CD4-positive, alpha-beta T cell (primary cell): Measurements from ENCODE around the gene NAALADL1. TPM values are rescaled to one million over a fixed set of nuclear protein-coding genes. Genes with fewer than 3 reads are reported as not detected.

ENCODE experiments used
- ATAC-seq: fragments of 200-7000 bp; cut with Tn5 transposase; one replicate; pipeline ENCODE4 v1.10.0; 2022; ENCODE audit warnings: mild to moderate bottlenecking; ENCODE audit not compliant: poor library complexity
- CTCF ChIA-PET: fragments of 350-600 bp; sonication (Branson Sonifier 250); formaldehyde crosslinking; loops from one replicate; lab custom pipeline; 2021; ENCODE audit warnings: antibody characterized with exemption, inconsistent platforms; lab: Charles Lee
- POLR2A ChIA-PET: fragments of 350-600 bp; sonication (Branson Sonifier 250); formaldehyde crosslinking; loops from one replicate; lab custom pipeline; 2021; ENCODE audit warnings: antibody characterized with exemption, inconsistent platforms; lab: Charles Lee
- DNase-seq, 14 experiments: peaks; one replicate each; pipeline ENCODE4 v3.0.0-alpha.2; 2013 to 2020; ENCODE audit warnings: mixed read lengths in 2 of 14
- H3K27ac ChIP-seq, 2 donors: one replicate each; pipeline versions ENCODE4 v1.5.1 to v1.7.0; 2013; ENCODE audit warnings: low read length in 2 of 2, low read depth in 1 of 2, mild to moderate bottlenecking in 1 of 2
- H3K27me3 ChIP-seq, 2 experiments: 1 replicate in 1 of 2; 2 replicates in 1 of 2; pipeline versions ENCODE4 v1.6.1 to v1.7.0; 2013; ENCODE audit warnings: low read length in 2 of 2, control low read depth in 1 of 2, mild to moderate bottlenecking in 1 of 2, moderate library complexity in 1 of 2; ENCODE audit not compliant: insufficient read depth in 2 of 2, control insufficient read depth in 1 of 2
- H3K36me3 ChIP-seq: one replicate; pipeline ENCODE4 v1.6.1; 2013; ENCODE audit warnings: low read length, control low read depth; ENCODE audit not compliant: insufficient read depth
- H3K4me1 ChIP-seq: one replicate; pipeline ENCODE4 v1.6.1; 2013; ENCODE audit warnings: low read length, control low read depth; ENCODE audit not compliant: insufficient read depth
- H3K4me3 ChIP-seq: one replicate; pipeline ENCODE4 v1.5.1; 2013; ENCODE audit warnings: mild to moderate bottlenecking, low read length, moderate library complexity
- H3K9me3 ChIP-seq, 2 experiments: 1 replicate in 1 of 2; 2 replicates in 1 of 2; pipeline versions ENCODE4 v1.6.1 to v1.7.0; 2013; ENCODE audit warnings: low read length in 2 of 2, mild to moderate bottlenecking in 2 of 2, control low read depth in 1 of 2, moderate library complexity in 1 of 2; ENCODE audit not compliant: control insufficient read depth in 1 of 2, insufficient read depth in 1 of 2
- H3K27ac Mint-ChIP-seq: one replicate; pipeline ENCODE4 v1.8.0; 2020; ENCODE audit warnings: mixed read lengths
- H3K27me3 Mint-ChIP-seq: one replicate; pipeline ENCODE4 v1.8.0; 2021; ENCODE audit warnings: mixed read lengths
- H3K36me3 Mint-ChIP-seq: one replicate; pipeline ENCODE4 v1.8.0; 2021; ENCODE audit warnings: low read depth, mixed read lengths
- H3K4me1 Mint-ChIP-seq: one replicate; pipeline ENCODE4 v1.8.0; 2021; ENCODE audit warnings: low read depth, mixed read lengths
- H3K4me3 Mint-ChIP-seq: one replicate; pipeline ENCODE4 v1.8.0; 2020; ENCODE audit warnings: mild to moderate bottlenecking, mixed read lengths
- H3K9me3 Mint-ChIP-seq: one replicate; pipeline ENCODE4 v1.8.0; 2020; ENCODE audit warnings: mixed read lengths
- intact Hi-C, 2 experiments: fragments of 100-400 bp; cut with DNase I in 1 of 2; cut with micrococcal nuclease in 1 of 2; formaldehyde crosslinking; loops; one replicate each; pipeline versions ENCODE4 v1.15.1 to v1.9.0; 2023 to 2025; cut with DNase I, micrococcal nuclease
- total RNA-seq, 174 experiments: library from RNA in 2 of 174; stranded (reverse) in 2 of 174; gene quantifications; one replicate each; pipeline ENCODE4 v1.2.3 and lab custom pipeline; 2021 to 2026
- TF ChIP-seq, protein P1 (sequence below): fragments of 200-600 bp; IDR thresholded peaks from one replicate; pipeline ENCODE4 v1.8.0; 2022; ENCODE audit warnings: antibody characterized with exemption, mild to moderate bottlenecking

Gene NAALADL1
- total RNA-seq, 2 experiments from 2014 or later, result 7.7 to 9.2 TPM

DNA sequence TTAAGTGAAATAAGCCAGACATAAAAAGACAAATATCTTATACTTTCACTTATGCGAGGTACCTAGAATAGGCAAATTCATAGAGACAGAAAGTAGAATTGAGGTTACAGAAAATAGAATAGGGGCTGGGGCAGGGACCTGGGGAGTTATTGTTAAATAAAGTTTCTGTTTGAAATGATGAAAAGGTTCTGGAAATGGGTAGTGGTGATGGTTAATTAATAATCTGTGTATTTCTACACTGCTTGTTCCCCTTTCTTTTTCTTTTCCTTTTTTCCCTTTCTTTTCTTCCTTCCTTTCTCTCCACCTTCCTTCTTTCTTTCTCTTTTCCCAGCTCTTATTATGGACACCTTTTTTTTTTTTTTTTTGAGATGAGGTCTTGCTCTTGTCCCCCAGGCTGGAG, 2.8 kb downstream of the NAALADL1 start:
- intact Hi-C loops, result no loop called here

DNA sequence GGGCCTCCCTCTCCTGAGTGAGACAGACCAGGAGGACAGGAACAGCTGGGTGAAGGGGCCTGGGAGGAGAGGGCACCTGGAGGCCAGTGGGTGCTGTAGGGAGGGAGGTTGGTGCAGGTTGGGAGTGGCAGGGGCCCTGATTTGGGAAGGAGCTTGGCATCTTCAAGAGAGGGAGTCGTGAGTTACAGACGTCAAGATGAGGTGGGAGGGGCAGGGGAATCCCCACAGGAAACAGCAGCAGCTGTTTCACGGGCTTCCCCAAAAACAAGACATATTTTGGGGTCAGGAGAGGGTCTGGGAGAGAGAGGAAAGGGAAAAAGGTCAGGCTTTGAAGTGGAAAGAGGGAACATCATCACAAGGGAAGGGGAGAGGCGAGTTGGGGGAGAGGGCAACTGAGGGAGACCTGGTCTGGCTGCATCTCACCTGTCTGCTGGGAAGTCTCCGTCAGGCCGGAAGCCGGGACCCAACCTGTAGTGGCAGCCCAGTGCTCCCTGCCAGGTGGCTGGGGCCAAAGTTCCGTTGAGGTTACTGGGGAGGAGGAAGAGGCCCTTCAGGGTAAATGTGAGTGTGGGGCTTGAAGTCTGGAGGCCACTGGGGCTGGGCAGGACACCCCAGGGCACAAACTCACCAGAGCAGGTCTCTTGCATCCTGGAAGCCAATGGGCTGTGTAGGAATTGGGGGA, 4.4 kb downstream of the NAALADL1 start:
- CTCF ChIA-PET, result no interaction called here
- POLR2A ChIA-PET, result no interaction called here
- DNase-seq, result peak in 6 of 14 experiments; percentile 9 to 72 (median 45)
- Histone ChIP-seq H3K4me1 (peaks cover 16% of the 10 kb centered on the region), H3K27me3 (no peaks in the 10 kb centered on the region), H3K4me3 (no peak overlapping the region), H3K27ac (peak overlapping the region; percentile 4 to 24), H3K9me3 (no peaks in the 10 kb centered on the region), H3K36me3 (no peaks in the 10 kb centered on the region)
- ATAC-seq, result peak; percentile 84
- Mint-ChIP-seq H3K4me1 (peaks cover 14% of the 10 kb centered on the region), H3K9me3 (no peaks in the 10 kb centered on the region), H3K4me3 (peak overlapping the region; percentile 14), H3K27ac (peak overlapping the region; percentile 69), H3K27me3 (no peaks in the 10 kb centered on the region), H3K36me3 (no peaks in the 10 kb centered on the region)
- intact Hi-C loops, result no loop called here
- TF ChIP-seq, protein P1, sequence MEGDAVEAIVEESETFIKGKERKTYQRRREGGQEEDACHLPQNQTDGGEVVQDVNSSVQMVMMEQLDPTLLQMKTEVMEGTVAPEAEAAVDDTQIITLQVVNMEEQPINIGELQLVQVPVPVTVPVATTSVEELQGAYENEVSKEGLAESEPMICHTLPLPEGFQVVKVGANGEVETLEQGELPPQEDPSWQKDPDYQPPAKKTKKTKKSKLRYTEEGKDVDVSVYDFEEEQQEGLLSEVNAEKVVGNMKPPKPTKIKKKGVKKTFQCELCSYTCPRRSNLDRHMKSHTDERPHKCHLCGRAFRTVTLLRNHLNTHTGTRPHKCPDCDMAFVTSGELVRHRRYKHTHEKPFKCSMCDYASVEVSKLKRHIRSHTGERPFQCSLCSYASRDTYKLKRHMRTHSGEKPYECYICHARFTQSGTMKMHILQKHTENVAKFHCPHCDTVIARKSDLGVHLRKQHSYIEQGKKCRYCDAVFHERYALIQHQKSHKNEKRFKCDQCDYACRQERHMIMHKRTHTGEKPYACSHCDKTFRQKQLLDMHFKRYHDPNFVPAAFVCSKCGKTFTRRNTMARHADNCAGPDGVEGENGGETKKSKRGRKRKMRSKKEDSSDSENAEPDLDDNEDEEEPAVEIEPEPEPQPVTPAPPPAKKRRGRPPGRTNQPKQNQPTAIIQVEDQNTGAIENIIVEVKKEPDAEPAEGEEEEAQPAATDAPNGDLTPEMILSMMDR, result no peak

More for the DNA sequence above, 2.8 kb downstream of the NAALADL1 start:
- H3K9me3 ChIP-seq, result no peaks in the 10 kb centered on the region
- H3K36me3 ChIP-seq, result no peaks in the 10 kb centered on the region
- ATAC-seq, result no peak
- H3K4me1 Mint-ChIP-seq, result peaks cover 14% of the 10 kb centered on the region
- DNase-seq, result no peak
- H3K27ac ChIP-seq, result no peak overlapping the region
- H3K36me3 Mint-ChIP-seq, result no peaks in the 10 kb centered on the region
- TF ChIP-seq, protein P1, result no peak
- no peaks in the 10 kb centered on the region for H3K9me3 Mint-ChIP-seq
- no peak overlapping the region for H3K4me3 Mint-ChIP-seq
- H3K4me3 ChIP-seq, result no peak overlapping the region
- H3K27me3 ChIP-seq, result no peaks in the 10 kb centered on the region
- CTCF ChIA-PET, result no interaction called here
- H3K27me3 Mint-ChIP-seq, result no peaks in the 10 kb centered on the region
- POLR2A ChIA-PET, result no interaction called here
- H3K27ac Mint-ChIP-seq, result no peak overlapping the region
- peaks cover 22% of the 10 kb centered on the region for H3K4me1 ChIP-seq

DNA sequence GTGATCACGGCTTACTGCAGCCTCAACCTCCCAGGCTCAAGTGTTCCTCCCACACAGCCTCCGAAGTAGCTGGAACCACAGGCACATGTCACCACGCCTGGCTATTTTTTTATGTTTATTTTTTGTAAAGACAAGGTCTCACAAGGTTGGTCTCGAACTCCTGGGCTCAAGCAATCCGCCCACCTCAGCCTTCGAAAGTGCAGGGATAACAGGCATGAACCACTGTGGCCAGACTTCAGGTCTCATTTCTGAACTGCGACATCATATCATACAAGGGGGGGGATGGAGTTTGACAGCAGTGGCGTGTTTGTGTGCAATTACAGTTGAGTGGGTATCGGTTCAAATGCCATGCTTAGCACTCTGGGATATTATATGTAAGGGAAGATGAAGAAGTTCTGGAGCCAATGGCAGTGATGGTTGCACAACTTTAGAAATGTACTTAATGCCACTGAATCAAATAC, 6.9 kb downstream of the NAALADL1 start:
- Histone ChIP-seq H3K27me3 (no peaks in the 10 kb centered on the region), H3K4me3 (no peak overlapping the region), H3K9me3 (no peaks in the 10 kb centered on the region), H3K4me1 (peaks cover 34% of the 10 kb centered on the region), H3K27ac (no peak overlapping the region), H3K36me3 (no peaks in the 10 kb centered on the region)
- Mint-ChIP-seq H3K27me3 (no peaks in the 10 kb centered on the region), H3K27ac (no peak overlapping the region), H3K9me3 (no peaks in the 10 kb centered on the region), H3K36me3 (peaks cover 1% of the 10 kb centered on the region), H3K4me3 (no peak overlapping the region), H3K4me1 (peaks cover 32% of the 10 kb centered on the region)
- TF ChIP-seq, protein P1, result no peak
- ATAC-seq (no peak), DNase-seq (no peak)
- POLR2A ChIA-PET, result no interaction called here
- CTCF ChIA-PET, result interaction anchor here (0.6 to 1.0 kb wide), 2 partner anchors 13 to 37 kb away, joined by 3 to 4 read pairs; partner anchors contain the start of gene ARL2
- intact Hi-C loops, result no loop called here
